Stomach (tissue), 9 donors: ENCODE results near the gene INKA2. TPM values are rescaled to one million over a fixed set of nuclear protein-coding genes. Genes with fewer than 3 reads are reported as not detected.

ENCODE experiments used
- DNase-seq, 2 donors: peaks; one replicate each; pipeline versions ENCODE4 v3.0.0 to v3.0.0-alpha.2; 2013 to 2019
- H3K27ac ChIP-seq, 5 donors: fragments of 200-600 bp in 4 of 5; sonication (generic) in 4 of 5; one replicate each; pipeline ENCODE4 v1.5.1; 2013 to 2019; ENCODE audit warnings: mild to moderate bottlenecking in 1 of 5, moderate library complexity in 1 of 5
- H3K27me3 ChIP-seq, 3 donors: fragments of 200-600 bp; sonication (generic); one replicate each; pipeline ENCODE4 v1.5.1; 2017 to 2019; ENCODE audit warnings: mixed run types in 1 of 3
- H3K36me3 ChIP-seq, 4 donors: fragments of 200-600 bp; sonication (generic); 1 replicate in 3 of 4; 2 replicates in 1 of 4; pipeline ENCODE4 v1.5.1; 2016 to 2019
- H3K4me1 ChIP-seq, 4 donors: fragments of 200-600 bp; sonication (generic); one replicate each; pipeline ENCODE4 v1.5.1; 2016 to 2019
- H3K4me3 ChIP-seq, 4 donors: fragments of 200-600 bp; sonication (generic) in 3 of 4; one replicate each; pipeline ENCODE4 v1.5.1; 2016 to 2019; ENCODE audit warnings: mild to moderate bottlenecking in 1 of 4
- H3K9me3 ChIP-seq, 4 donors: fragments of 200-600 bp; sonication (generic); one replicate each; pipeline ENCODE4 v1.5.1; 2016 to 2019
- EP300 ChIP-seq: sonication (generic); formaldehyde crosslinking; IDR thresholded peaks from one replicate; pipeline ENCODE4 v1.6.1; 2017; ENCODE audit warnings: antibody characterized with exemption
- POLR2A ChIP-seq, 4 donors: fragments of 450-650 bp; IDR thresholded peaks; one replicate each; pipeline ENCODE4 v1.6.1; 2016; ENCODE audit warnings: antibody characterized with exemption in 4 of 4, control low read depth in 2 of 4, mild to moderate bottlenecking in 1 of 4, moderate library complexity in 1 of 4
- POLR2AphosphoS5 ChIP-seq, 3 donors: sonication (generic); formaldehyde crosslinking; IDR thresholded peaks; one replicate each; pipeline ENCODE4 v1.6.1; 2016; ENCODE audit warnings: antibody characterized with exemption in 3 of 3
- WGBS, 5 donors: extraction: QIAGEN DNeasy Blood & Tissue Kit in 3 of 5; methylation state at CpG; one replicate each; pipeline versions ENCODE4 v1.1.5 to v1.1.7; 2013 to 2018; 5-methylcytosine and 5-hydroxymethylcytosine counted together
- intact Hi-C: fragments of 100-400 bp; cut with DNase I; formaldehyde crosslinking; loops from one replicate; pipeline ENCODE4 v1.15.1; 2023; ENCODE audit warnings: low total_unique reads
- polyA plus RNA-seq, 3 donors: library from polyadenylated mRNA; stranded (reverse); fragments of 200-250 nt; gene quantifications; one replicate each; pipeline ENCODE4 v1.2.3, GENCODE V29; 2013
- total RNA-seq, 5 donors: library from RNA; depleted of rRNA; stranded (reverse); fragments of >200 nt; gene quantifications; one replicate each; pipeline versions ENCODE4 v1.1.0 to v1.2.3, GENCODE V29; 2014 to 2016
- TF ChIP-seq, protein P1 (sequence below), 7 experiments: fragments of 450-650 bp in 4 of 7; fragments of 200-600 bp in 3 of 7; sonication (generic) in 3 of 7; IDR thresholded peaks; one replicate each; pipeline ENCODE4 v1.5.1; 2016 to 2019; ENCODE audit warnings: antibody characterized with exemption in 7 of 7, control low read depth in 2 of 7, mild to moderate bottlenecking in 1 of 7
- donor health status: healthy with polysubstance abuse.
- donor health status: Bipolar disorder and iron deficiency.
- donor health status: healthy.

The INKA2 gene
- total and polyA plus RNA-seq, 8 donors, result 1.0 to 6.1 (median 3.2) TPM

DNA sequence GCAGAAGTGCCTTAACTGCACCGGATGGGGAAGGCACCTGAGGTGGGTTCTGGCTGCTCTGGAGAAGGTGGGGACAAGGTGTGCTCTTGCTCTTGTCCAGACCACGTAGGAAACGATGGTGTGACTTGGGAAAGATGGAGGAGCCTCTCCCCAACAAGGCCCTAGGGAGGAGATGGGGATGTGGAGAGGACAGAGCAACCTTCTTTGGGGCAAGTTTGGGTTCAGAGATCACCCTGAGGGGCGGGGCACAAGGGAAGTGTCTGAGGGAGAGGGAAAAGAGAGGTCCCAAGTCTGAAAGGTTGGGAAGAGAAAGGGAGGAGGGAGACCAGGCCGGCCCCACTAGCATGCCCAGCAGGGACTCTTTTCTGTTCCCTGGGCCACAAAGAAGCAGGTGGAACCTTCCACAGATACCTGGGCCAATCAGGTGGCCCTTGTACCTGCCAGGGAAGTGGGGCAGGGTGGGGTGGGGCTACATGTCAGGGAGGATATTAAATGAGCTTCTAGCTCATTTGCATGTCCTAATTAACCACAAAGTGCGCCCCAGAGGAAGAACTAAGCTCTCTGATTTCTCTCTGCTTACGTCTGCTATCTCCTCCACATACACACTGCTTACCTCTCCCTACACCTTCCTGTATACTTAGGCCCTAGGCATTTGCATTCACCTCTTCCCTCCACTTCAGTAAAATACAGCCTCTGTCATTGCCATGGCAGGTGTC is 15.9 kb downstream of the INKA2 start:
- peaks cover 7 to 64% (median 45%) of the 10 kb centered on the region in 4 donors for H3K4me1 ChIP-seq
- TF ChIP-seq POLR2A (IDR thresholded peaks at IDR 0.05) (no peak), POLR2AphosphoS5 (IDR thresholded peaks at IDR 0.05) (no peak), EP300 (no peak)
- TF ChIP-seq, protein P1, sequence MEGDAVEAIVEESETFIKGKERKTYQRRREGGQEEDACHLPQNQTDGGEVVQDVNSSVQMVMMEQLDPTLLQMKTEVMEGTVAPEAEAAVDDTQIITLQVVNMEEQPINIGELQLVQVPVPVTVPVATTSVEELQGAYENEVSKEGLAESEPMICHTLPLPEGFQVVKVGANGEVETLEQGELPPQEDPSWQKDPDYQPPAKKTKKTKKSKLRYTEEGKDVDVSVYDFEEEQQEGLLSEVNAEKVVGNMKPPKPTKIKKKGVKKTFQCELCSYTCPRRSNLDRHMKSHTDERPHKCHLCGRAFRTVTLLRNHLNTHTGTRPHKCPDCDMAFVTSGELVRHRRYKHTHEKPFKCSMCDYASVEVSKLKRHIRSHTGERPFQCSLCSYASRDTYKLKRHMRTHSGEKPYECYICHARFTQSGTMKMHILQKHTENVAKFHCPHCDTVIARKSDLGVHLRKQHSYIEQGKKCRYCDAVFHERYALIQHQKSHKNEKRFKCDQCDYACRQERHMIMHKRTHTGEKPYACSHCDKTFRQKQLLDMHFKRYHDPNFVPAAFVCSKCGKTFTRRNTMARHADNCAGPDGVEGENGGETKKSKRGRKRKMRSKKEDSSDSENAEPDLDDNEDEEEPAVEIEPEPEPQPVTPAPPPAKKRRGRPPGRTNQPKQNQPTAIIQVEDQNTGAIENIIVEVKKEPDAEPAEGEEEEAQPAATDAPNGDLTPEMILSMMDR (IDR thresholded peaks at IDR 0.05), result no peak
- no peak overlapping the region for H3K4me3 ChIP-seq
- no peak for DNase-seq
- H3K36me3 ChIP-seq, result peaks cover 0 to 15% (median 10%) of the 10 kb centered on the region in 4 donors
- no peak overlapping the region for H3K27ac ChIP-seq
- H3K27me3 ChIP-seq, result no peaks in the 10 kb centered on the region
- 63 to 77% (median 75%) methylated on average over 7 of the region's 7 CpGs for WGBS, 5 donors
- intact Hi-C loops, result no loop called here
- no peaks in the 10 kb centered on the region for H3K9me3 ChIP-seq

DNA sequence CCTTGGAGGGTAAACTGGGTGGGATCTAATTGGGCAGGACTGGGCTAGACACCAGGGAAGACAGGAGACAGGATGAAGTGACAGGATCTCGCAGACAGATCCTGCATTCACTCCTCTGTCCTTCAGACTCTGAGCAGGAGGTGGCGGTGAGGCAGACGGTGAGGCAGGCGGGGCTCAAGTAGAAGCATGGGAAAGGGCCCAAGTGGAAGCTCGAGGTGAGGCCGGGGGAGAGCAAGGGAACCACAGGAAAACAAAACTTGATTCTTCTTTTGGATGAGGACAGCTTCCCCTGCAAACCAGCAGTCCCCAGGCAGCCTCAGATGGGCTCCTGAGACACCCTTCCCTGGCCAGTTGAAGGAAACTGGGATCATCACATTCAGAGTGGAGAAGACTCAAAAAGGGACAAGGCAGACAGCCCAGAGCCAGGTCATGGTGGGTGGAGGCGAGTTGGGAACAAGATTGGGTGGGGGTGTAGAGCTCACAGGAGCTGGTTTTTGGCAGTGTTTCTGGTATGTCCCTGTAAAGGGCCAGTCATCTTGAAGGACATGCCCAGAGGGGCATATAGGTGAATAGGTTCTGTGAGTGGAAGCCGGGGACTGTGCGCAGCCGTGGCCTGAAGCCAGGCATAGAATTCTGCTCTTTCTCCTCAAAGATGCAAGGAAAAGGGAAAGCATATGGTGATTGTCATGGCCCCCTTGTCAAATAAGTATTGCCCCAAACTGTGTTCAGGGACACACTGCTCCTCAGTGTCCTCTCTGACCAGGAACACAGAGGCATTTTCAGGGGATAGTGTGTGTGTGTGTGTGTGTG is 18.0 kb downstream of the INKA2 start:
- 63 to 73% (median 68%) methylated on average over 10 of the region's 10 CpGs for WGBS, 5 donors
- Histone ChIP-seq H3K27ac (peak overlapping the region in 4 of 5 donors; percentile 22 to 56 (median 56)), H3K4me3 (no peak overlapping the region), H3K9me3 (no peaks in the 10 kb centered on the region), H3K36me3 (peaks cover 0 to 11% (median 5%) of the 10 kb centered on the region in 4 donors), H3K27me3 (no peaks in the 10 kb centered on the region), H3K4me1 (peaks cover 7 to 63% (median 44%) of the 10 kb centered on the region in 4 donors)
- TF ChIP-seq, protein P1 (IDR thresholded peaks at IDR 0.05), result no peak
- TF ChIP-seq POLR2A (IDR thresholded peaks at IDR 0.05) (no peak), EP300 (no peak), POLR2AphosphoS5 (IDR thresholded peaks at IDR 0.05) (no peak)
- intact Hi-C loops, result no loop called here
- no peak for DNase-seq

DNA sequence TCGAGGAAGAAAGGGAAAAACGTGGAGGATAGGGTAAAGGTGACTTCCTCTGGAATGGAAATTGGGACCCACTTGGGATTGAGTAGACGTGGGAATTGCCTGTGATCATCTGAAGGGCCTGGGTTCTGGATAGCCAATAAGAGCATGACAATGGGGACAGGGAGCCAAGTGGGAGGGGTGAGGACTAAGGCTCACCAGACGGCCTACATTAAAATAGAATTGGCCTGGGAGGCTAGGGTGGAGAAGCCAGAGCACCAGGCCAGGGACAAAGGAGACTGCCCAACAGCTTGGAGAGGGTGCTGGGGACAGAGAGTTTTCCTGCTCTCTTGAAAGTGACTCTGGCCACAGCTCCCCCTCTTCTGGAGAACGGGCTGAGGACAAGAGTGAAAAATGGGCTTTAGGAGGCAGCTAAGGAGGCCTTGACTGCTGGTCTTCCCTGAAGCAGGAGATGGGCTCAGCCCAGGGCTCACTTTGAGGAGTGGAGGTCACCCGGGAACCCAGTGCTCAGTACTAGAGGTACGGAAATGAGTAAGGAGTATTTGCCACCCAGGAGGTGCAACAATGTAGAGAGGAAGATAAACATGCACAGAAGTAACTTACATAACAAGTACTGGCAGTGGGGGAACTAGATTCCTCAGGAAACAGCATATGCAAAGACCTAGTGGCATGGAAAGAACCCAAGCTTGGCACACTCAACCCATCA is 18.8 kb downstream of the INKA2 start:
- H3K4me1 ChIP-seq, result peaks cover 7 to 57% (median 40%) of the 10 kb centered on the region in 4 donors
- WGBS, 5 donors, result 55 to 67% (median 62%) methylated on average over 7 of the region's 7 CpGs
- no peaks in the 10 kb centered on the region for H3K27me3 ChIP-seq
- intact Hi-C loops, result no loop called here
- no peak for DNase-seq
- TF ChIP-seq POLR2A (IDR thresholded peaks at IDR 0.05), result no peak
- TF ChIP-seq, protein P1 (IDR thresholded peaks at IDR 0.05), result no peak
- TF ChIP-seq POLR2AphosphoS5 (IDR thresholded peaks at IDR 0.05), result no peak
- no peak for TF ChIP-seq EP300
- peaks cover 0 to 14% (median 5%) of the 10 kb centered on the region in 4 donors for H3K36me3 ChIP-seq
- H3K4me3 ChIP-seq, result no peak overlapping the region
- H3K27ac ChIP-seq, result peak overlapping the region in 4 of 5 donors; percentile 22 to 56 (median 56)
- no peaks in the 10 kb centered on the region for H3K9me3 ChIP-seq

DNA sequence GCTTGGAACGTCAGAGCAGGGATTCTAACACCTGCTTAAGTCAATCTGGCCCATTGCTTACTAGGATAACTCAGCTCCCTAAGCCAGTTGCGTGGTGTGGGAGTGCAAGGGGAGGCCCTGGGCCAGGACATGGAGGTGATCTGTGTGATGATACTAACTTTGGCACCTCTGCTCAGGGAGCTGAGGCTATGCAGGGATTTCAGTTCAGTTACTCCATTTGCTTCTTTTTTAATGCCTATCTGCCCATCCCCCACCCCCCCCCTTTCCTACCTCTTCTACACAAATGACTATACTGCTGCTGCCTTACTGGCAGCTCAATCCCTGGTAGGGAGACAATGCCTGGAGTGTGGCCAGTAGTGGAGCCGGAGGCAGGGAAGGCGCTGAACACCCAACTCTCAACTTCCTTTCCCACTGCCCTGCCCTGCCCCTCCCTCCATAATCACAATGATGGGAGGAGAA is 19.5 kb downstream of the INKA2 start:
- H3K4me3 ChIP-seq, result no peak overlapping the region
- peaks cover 0 to 17% (median 5%) of the 10 kb centered on the region in 4 donors for H3K36me3 ChIP-seq
- no peaks in the 10 kb centered on the region for H3K27me3 ChIP-seq
- H3K27ac ChIP-seq, result peak overlapping the region in 2 of 5 donors; percentile 55 to 56
- H3K9me3 ChIP-seq, result no peaks in the 10 kb centered on the region
- no peak for DNase-seq
- intact Hi-C loops, result loop anchor here (10.0 kb wide), 1 partner anchor 45 kb away; no protein-coding TSS in a partner anchor
- no peak for TF ChIP-seq EP300
- TF ChIP-seq, protein P1 (IDR thresholded peaks at IDR 0.05), result no peak
- TF ChIP-seq POLR2AphosphoS5 (IDR thresholded peaks at IDR 0.05), result no peak
- TF ChIP-seq POLR2A (IDR thresholded peaks at IDR 0.05), result no peak
- WGBS, 5 donors, result 43 to 63% (median 57%) methylated on average over 4 of the region's 4 CpGs
- peaks cover 7 to 55% (median 37%) of the 10 kb centered on the region in 4 donors for H3K4me1 ChIP-seq
